ENCODE results near the gene FNDC3A.
"Not testable (repeated sequence)": the region's sequence is repeated elsewhere in the genome, so short reads cannot be mapped to it uniquely, and the experiment has no call there.

Gene FNDC3A

GRCh38 chr13:49124693-49125304, 149.1 kb downstream of the FNDC3A start:
- in situ Hi-C loops (cut with MboI; ENCODE audit: low sequenced_read_pairs, unreplicated experiment) = no loop called here
- TF ChIP-seq CTCF (IDR thresholded peaks at IDR 0.05; ENCODE audit: borderline replicate concordance, control extremely low read depth, extremely low read depth, insufficient read depth, missing control alignments) = no peak

GRCh38 chr13:49125964-49126524, 150.3 kb downstream of the FNDC3A start:
- TF ChIP-seq CTCF (IDR thresholded peaks at IDR 0.05; ENCODE audit: borderline replicate concordance, control extremely low read depth, extremely low read depth, insufficient read depth, missing control alignments) = no peak
- in situ Hi-C loops (cut with MboI; ENCODE audit: low sequenced_read_pairs, unreplicated experiment) = no loop called here
- no peak for DNase-seq (ENCODE audit: low spot score)

More at GRCh38 chr13:49124693-49125304, 149.1 kb downstream of the FNDC3A start:
- no peak for DNase-seq (ENCODE audit: low spot score)

GRCh38 chr13:49132479-49133002, 156.8 kb downstream of the FNDC3A start:
- DNase-seq (ENCODE audit: low spot score) = no peak
- in situ Hi-C loops (cut with MboI; ENCODE audit: low sequenced_read_pairs, unreplicated experiment) = no loop called here
- TF ChIP-seq CTCF (IDR thresholded peaks at IDR 0.05; ENCODE audit: borderline replicate concordance, control extremely low read depth, extremely low read depth, insufficient read depth, missing control alignments) = no peak

GRCh38 chr13:49134305-49134704, 158.6 kb downstream of the FNDC3A start:
- no peak for DNase-seq (ENCODE audit: low spot score)
- in situ Hi-C loops (cut with MboI; ENCODE audit: low sequenced_read_pairs, unreplicated experiment) = no loop called here
- TF ChIP-seq CTCF (IDR thresholded peaks at IDR 0.05; ENCODE audit: borderline replicate concordance, control extremely low read depth, extremely low read depth, insufficient read depth, missing control alignments) = no peak

- in situ Hi-C loops (cut with MboI; ENCODE audit: low sequenced_read_pairs, unreplicated experiment) = not testable (repeated sequence)
These were observed 161.5 kb downstream of the FNDC3A start for GRCh38 chr13:49137138-49137643.

GRCh38 chr13:49140910-49141611, 165.3 kb downstream of the FNDC3A start:
- in situ Hi-C loops (cut with MboI; ENCODE audit: low sequenced_read_pairs, unreplicated experiment) = no loop called here
- TF ChIP-seq CTCF (IDR thresholded peaks at IDR 0.05; ENCODE audit: borderline replicate concordance, control extremely low read depth, extremely low read depth, insufficient read depth, missing control alignments) = no peak
- DNase-seq (ENCODE audit: low spot score) = no peak

More at GRCh38 chr13:49137138-49137643, 161.5 kb downstream of the FNDC3A start:
- DNase-seq (ENCODE audit: low spot score) = not testable (repeated sequence)

All from GM13976 (cell line).